ENCODE measurements around the gene HYOU1. TPM values are rescaled to one million over a fixed set of nuclear protein-coding genes. Genes with fewer than 3 reads are reported as not detected.

The HYOU1 gene
- total RNA-seq, 1 donor from 2014 or later, result 219 TPM

DNA sequence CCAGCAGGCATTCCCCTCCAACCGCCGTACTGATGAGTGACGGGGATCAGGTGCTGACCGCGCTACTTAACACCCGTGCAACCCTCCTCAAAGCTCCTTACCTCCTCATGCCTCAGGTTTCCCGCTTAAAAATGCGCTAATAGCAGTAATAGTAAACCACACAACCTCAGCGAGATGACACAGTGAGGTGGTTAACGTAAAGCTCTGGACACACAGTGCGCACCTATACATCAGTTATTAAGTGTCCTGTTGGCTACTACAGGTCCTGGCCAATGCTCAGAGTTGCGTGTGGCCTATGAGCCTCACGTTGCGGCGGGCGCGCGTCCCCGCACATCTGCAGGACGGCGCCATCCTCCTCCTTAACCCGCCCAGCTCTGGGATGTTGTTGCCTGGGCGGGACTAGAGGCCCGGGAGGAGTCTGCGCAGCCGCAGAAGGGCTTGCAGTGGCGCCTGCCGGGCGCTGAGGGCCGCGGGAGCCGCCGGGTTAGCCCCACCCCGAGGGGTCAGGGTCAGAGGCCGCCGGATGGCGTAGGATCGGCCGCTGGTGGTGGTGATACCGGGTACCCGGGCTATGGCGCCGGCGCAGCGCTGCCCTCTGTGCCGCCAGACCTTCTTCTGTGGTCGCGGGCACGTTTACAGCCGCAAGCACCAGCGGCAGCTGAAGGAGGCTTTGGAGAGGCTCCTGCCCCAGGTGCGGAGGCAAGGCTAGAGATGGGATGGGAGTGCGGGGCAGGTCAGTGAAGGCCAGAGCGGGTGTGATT is 59.2 kb downstream of the HYOU1 start, which contains the start of gene CENATAC:
TSS of gene CENATAC (plus strand) at position 512 of the 761 bp plus-strand sequence. CDS start at position 572, 60 bp downstream.
- intact Hi-C loops (cut with micrococcal nuclease), result loop anchor here (1.0 to 5.0 kb wide), 12 partner anchors 20 to 432 kb away; partner anchors contain the start of genes C2CD2L, CBL, HINFP and HYOU1
- Mint-ChIP-seq H3K27ac (peak within 1 kb of the TSS; percentile 97), H3K36me3 (ENCODE audit: low read depth) (peaks cover 18% of the 10 kb centered on the region), H3K4me1 (ENCODE audit: low read depth) (peaks cover 27% of the 10 kb centered on the region), H3K4me3 (peak within 1 kb of the TSS; percentile 96), H3K9me3 (no peaks in the 10 kb centered on the region), H3K27me3 (ENCODE audit: insufficient read depth) (no peaks in the 10 kb centered on the region)
- peak; percentile 96 for DNase-seq (ENCODE audit: low spot score)

DNA sequence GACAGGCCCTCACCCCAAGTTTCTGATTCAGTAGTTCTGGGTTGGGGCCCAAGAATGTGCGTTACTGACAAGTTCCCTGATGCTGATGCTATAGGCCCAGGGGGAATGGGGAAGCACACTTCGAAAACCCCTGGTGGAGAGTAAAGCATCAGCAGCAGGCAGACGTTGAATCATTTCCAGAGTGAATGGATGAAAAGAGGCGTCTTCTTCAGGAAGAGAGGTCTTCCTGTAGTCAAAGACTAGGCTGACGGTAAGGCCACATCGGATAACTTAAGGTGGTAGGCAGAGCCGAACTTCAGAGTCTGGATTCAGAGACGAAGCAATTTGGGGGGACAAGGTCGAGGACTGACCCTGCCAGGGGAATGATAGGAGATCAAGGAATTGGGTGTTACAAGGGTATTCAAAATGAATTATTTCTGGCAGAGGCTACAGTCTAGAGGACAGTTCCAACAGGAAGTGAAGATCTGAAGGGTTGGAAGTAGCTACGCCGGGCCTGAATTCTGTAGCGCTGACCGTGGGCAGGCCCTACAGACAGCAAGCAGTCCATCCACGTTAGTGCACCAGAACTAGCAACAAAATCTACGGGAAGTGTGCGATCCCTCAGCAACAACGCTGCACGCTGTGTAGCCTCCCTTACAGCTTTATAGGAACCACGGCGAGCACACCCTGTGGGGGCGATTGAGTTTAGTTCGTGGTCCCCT is 59.9 kb downstream of the HYOU1 start:
- Mint-ChIP-seq H3K27ac (peak overlapping the region; percentile 97), H3K4me3 (peak overlapping the region; percentile 96), H3K4me1 (ENCODE audit: low read depth) (peaks cover 27% of the 10 kb centered on the region), H3K36me3 (ENCODE audit: low read depth) (peaks cover 18% of the 10 kb centered on the region), H3K27me3 (ENCODE audit: insufficient read depth) (no peaks in the 10 kb centered on the region), H3K9me3 (no peaks in the 10 kb centered on the region)
- intact Hi-C loops (cut with micrococcal nuclease), result loop anchor here (1.0 to 5.0 kb wide), 6 partner anchors 60 to 210 kb away; partner anchors contain the start of genes CBL, HINFP, HYOU1 and VPS11
- DNase-seq (ENCODE audit: low spot score), result peak; percentile 30

Other genes with a start within 250 kb of the HYOU1 start
- gene CXCR5, start 173.3 kb downstream of the HYOU1 start, total RNA-seq, result 5.1 and 5.5 TPM in 2 replicates
- 27.3 and 32.4 TPM in 2 replicates for gene BCL9L, start 131.3 kb downstream of the HYOU1 start, total RNA-seq
- not detected in 2 replicates for gene UPK2, start 100.9 kb downstream of the HYOU1 start, total RNA-seq
- not detected in 2 replicates for gene FOXR1, start 85.4 kb downstream of the HYOU1 start, total RNA-seq
- gene CENATAC, start 59.1 kb downstream of the HYOU1 start, total RNA-seq, result 50.1 and 53.6 TPM in 2 replicates
- gene RPS25, start 38.9 kb downstream of the HYOU1 start, total RNA-seq, result 1,440 and 1,455 TPM in 2 replicates
- gene TRAPPC4, start 38.4 kb downstream of the HYOU1 start, total RNA-seq, result 141 and 142 TPM in 2 replicates
- 24.3 and 28.7 TPM in 2 replicates for gene SLC37A4, start 26.3 kb downstream of the HYOU1 start, total RNA-seq
- 23.5 and 24.0 TPM in 2 replicates for gene VPS11, start 10.6 kb upstream of the HYOU1 start, total RNA-seq
- 55.0 and 55.6 TPM in 2 replicates for gene HMBS, start 27.7 kb upstream of the HYOU1 start, total RNA-seq
- gene DPAGT1, start 44.6 kb upstream of the HYOU1 start, total RNA-seq, result 81.8 and 84.4 TPM in 2 replicates
- gene C2CD2L, start 50.1 kb upstream of the HYOU1 start, total RNA-seq, result 35.7 and 38.2 TPM in 2 replicates
- 31.2 and 35.2 TPM in 2 replicates for gene HINFP, start 64.4 kb upstream of the HYOU1 start, total RNA-seq
- gene ABCG4, start 91.8 kb upstream of the HYOU1 start, total RNA-seq, result 0.07 TPM in 1 of 2 replicates, not detected in the other
- 24.1 and 29.5 TPM in 2 replicates for gene NLRX1, start 111.5 kb upstream of the HYOU1 start, total RNA-seq
- gene NHERF4, start 128.3 kb upstream of the HYOU1 start, total RNA-seq, result 0.56 TPM in 1 of 2 replicates, not detected in the other
- 38.1 and 39.9 TPM in 2 replicates for gene CBL, start 149.1 kb upstream of the HYOU1 start, total RNA-seq